ENCODE results near the gene SWAP70.

The SWAP70 gene

GRCh38 chr11:9663699-9664275 lies at the start of gene SWAP70:
SWAP70 (plus strand) TSS chr11:9664077; CDS start chr11:9664180, 103 bp downstream.
- H2AFZ ChIP-seq (ENCODE audit: low read depth, low read length, severe bottlenecking), result no peak within 1 kb of the TSS
- H3K9ac ChIP-seq (ENCODE audit: low read length), result peak within 1 kb of the TSS; percentile 99
- peak within 1 kb of the TSS; percentile 97 for H3K27ac ChIP-seq (ENCODE audit: low read depth, low read length)
- H3K9me2 ChIP-seq (replicated peaks; ENCODE audit: insufficient read depth, low read length), result no peaks in the 10 kb centered on the region
- no peaks in the 10 kb centered on the region for H4K20me1 ChIP-seq (ENCODE audit: low read depth, low read length)
- H3K9me3 ChIP-seq (ENCODE audit: insufficient read depth, low read length), result no peaks in the 10 kb centered on the region
- peaks cover 59% of the 10 kb centered on the region for H3K79me2 ChIP-seq (ENCODE audit: insufficient read depth, low read length)
- no peak for TF ChIP-seq CTCF (IDR thresholded peaks at IDR 0.05; ENCODE audit: insufficient read depth, low read length, poor library complexity, severe bottlenecking)
- no peak for TF ChIP-seq EZH2phosphoT487 (conservative IDR thresholded peaks at IDR 0.05; ENCODE audit: low read length)
- peaks cover 70% of the 10 kb centered on the region for H3F3A ChIP-seq (ENCODE audit: insufficient read depth)
- peak within 1 kb of the TSS; percentile 96 for H3K4me2 ChIP-seq (ENCODE audit: low read depth, low read length, poor library complexity, severe bottlenecking)
- peak within 1 kb of the TSS; percentile 89 for H3K4me3 ChIP-seq (ENCODE audit: insufficient read depth, low read length, poor library complexity, severe bottlenecking)
- peaks cover 21% of the 10 kb centered on the region for H3K36me3 ChIP-seq (ENCODE audit: low read length)
- H3K27me3 ChIP-seq (ENCODE audit: low read length), result no peaks in the 10 kb centered on the region

- H3F3A ChIP-seq (ENCODE audit: insufficient read depth), result peaks cover 91% of the 10 kb centered on the region
- no peak overlapping the region for H2AFZ ChIP-seq (ENCODE audit: low read depth, low read length, severe bottlenecking)
These were observed 48.8 kb upstream of the SWAP70 start for GRCh38 chr11:9615031-9615451.

GRCh38 chr11:9616042-9616675 lies 47.7 kb upstream of the SWAP70 start:
- H3K9ac ChIP-seq (ENCODE audit: low read length), result peak overlapping the region; percentile 76
- peak overlapping the region; percentile 98 for H3K27ac ChIP-seq (ENCODE audit: low read depth, low read length)
- H3K9me2 ChIP-seq (replicated peaks; ENCODE audit: insufficient read depth, low read length), result no peaks in the 10 kb centered on the region
- TF ChIP-seq CTCF (IDR thresholded peaks at IDR 0.05; ENCODE audit: insufficient read depth, low read length, poor library complexity, severe bottlenecking) (no peak), EZH2phosphoT487 (conservative IDR thresholded peaks at IDR 0.05; ENCODE audit: low read length) (no peak)
- peak overlapping the region; percentile 8 for H3K4me3 ChIP-seq (ENCODE audit: insufficient read depth, low read length, poor library complexity, severe bottlenecking)
- no peak overlapping the region for H2AFZ ChIP-seq (ENCODE audit: low read depth, low read length, severe bottlenecking)
- no peaks in the 10 kb centered on the region for H3K9me3 ChIP-seq (ENCODE audit: insufficient read depth, low read length)
- H3K36me3 ChIP-seq (ENCODE audit: low read length), result no peaks in the 10 kb centered on the region
- peak overlapping the region; percentile 93 for H3K4me2 ChIP-seq (ENCODE audit: low read depth, low read length, poor library complexity, severe bottlenecking)
- H4K20me1 ChIP-seq (ENCODE audit: low read depth, low read length), result no peaks in the 10 kb centered on the region
- H3F3A ChIP-seq (ENCODE audit: insufficient read depth), result peaks cover 81% of the 10 kb centered on the region
- H3K79me2 ChIP-seq (ENCODE audit: insufficient read depth, low read length), result peaks cover 10% of the 10 kb centered on the region; the same call in 1 of the 2 replicates
- no peaks in the 10 kb centered on the region for H3K27me3 ChIP-seq (ENCODE audit: low read length)

More at GRCh38 chr11:9615031-9615451, 48.8 kb upstream of the SWAP70 start:
- H3K27me3 ChIP-seq (ENCODE audit: low read length), result no peaks in the 10 kb centered on the region
- TF ChIP-seq EZH2phosphoT487 (conservative IDR thresholded peaks at IDR 0.05; ENCODE audit: low read length) (no peak), CTCF (IDR thresholded peaks at IDR 0.05; ENCODE audit: insufficient read depth, low read length, poor library complexity, severe bottlenecking) (no peak)
- peak overlapping the region; percentile 98 for H3K27ac ChIP-seq (ENCODE audit: low read depth, low read length)
- peak overlapping the region; percentile 76 for H3K9ac ChIP-seq (ENCODE audit: low read length)
- H3K79me2 ChIP-seq (ENCODE audit: insufficient read depth, low read length), result peaks cover 10% of the 10 kb centered on the region; the same call in 1 of the 2 replicates
- no peaks in the 10 kb centered on the region for H3K36me3 ChIP-seq (ENCODE audit: low read length)
- H3K4me3 ChIP-seq (ENCODE audit: insufficient read depth, low read length, poor library complexity, severe bottlenecking), result peak overlapping the region; percentile 45
- H4K20me1 ChIP-seq (ENCODE audit: low read depth, low read length), result no peaks in the 10 kb centered on the region
- no peaks in the 10 kb centered on the region for H3K9me2 ChIP-seq (replicated peaks; ENCODE audit: insufficient read depth, low read length)
- peak overlapping the region; percentile 93 for H3K4me2 ChIP-seq (ENCODE audit: low read depth, low read length, poor library complexity, severe bottlenecking)
- H3K9me3 ChIP-seq (ENCODE audit: insufficient read depth, low read length), result no peaks in the 10 kb centered on the region
